ENCODE results near the gene ERCC4.

DNA sequence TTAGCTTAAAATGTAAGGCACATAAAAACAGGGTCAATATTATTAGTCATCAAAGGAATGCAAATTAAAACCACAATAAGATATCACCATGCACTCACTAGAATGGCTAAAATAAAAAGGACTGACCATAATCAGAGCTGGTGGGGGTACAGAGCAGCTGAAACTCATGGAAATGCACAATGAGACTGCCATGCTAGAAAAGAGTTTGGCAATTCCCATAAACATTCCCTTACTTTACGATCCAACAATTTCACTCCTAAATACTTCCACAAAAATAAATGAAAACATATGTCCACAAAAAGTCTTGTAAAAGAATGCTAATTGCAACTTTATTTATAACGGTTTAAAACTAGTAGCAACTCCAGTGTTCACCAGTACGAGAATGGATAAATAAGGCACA lies 36.1 kb upstream of the ERCC4 start:
- TF ChIP-seq, protein P1, sequence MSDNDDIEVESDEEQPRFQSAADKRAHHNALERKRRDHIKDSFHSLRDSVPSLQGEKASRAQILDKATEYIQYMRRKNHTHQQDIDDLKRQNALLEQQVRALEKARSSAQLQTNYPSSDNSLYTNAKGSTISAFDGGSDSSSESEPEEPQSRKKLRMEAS (IDR thresholded peaks at IDR 0.05; ENCODE audit: low read depth, low read length), result no peak
- TF ChIP-seq POLR2A (IDR thresholded peaks at IDR 0.05; ENCODE audit: extremely low read depth, insufficient read length), result no peak
